ENCODE data around the gene C1RL. TPM values are rescaled to one million over a fixed set of nuclear protein-coding genes. Genes with fewer than 3 reads are reported as not detected.
A peak's percentile ranks its signal among the peaks of the same experiment; 100 is the strongest.

The C1RL gene
- total RNA-seq, 4 donors from 2014 or later = 38.1 to 42.3 (median 40.4) TPM

DNA sequence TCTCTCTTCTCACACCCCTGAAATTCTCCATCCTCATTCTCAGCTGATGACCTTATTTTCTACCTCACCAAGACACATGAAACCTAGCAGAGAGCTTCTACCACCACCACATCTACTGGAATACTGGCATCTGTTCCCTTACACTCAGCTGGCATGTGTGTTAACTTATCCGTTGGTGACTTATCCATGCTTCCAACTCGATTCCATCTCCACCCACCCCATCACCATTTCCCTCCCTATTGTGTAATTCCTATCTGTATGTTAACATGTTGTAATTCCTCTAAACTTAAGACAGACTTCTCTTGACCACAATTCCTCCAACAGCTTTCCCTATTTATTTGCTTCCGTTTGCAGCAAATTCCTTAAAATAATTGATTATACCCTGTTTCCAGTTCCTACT, 33.1 kb downstream of the C1RL start:
- 44 to 46% methylated on average over 3 of the region's 3 CpGs for WGBS, 2 donors
- TF ChIP-seq CTCF (IDR thresholded peaks at IDR 0.05) (no peak), POLR2A (IDR thresholded peaks at IDR 0.05) (no peak)
- no peak overlapping the region for H3K4me3 ChIP-seq (ENCODE audit: low read depth, poor library complexity, severe bottlenecking)
- intact Hi-C loops (cut with DNase I; ENCODE audit: low total_unique reads) = no loop called here
- DNase-seq (ENCODE audit: low spot score in 2 of 2) = peak in 1 of 2 donors; percentile 50

DNA sequence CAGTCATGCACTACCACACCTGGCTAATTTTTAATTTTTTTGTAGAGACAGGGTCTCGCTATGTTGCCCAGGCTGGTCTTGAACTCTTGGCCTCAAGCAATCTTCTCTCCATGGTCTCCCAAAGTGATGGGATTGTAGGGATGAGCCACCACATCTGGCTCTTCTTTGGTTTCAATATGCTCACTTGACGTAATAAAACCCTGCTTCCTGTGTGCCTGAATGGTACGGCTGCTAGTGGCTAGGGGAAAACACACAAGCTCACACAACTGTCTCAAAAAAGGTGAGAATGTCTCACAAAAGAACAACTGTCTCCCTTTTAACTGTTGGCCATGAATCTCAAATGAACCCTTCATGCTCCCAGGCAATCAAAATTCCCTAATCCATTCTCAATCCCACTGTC, 33.5 kb downstream of the C1RL start:
- TF ChIP-seq POLR2A (IDR thresholded peaks at IDR 0.05) = no peak
- no peak for TF ChIP-seq CTCF (IDR thresholded peaks at IDR 0.05)
- no peak overlapping the region for H3K4me3 ChIP-seq (ENCODE audit: low read depth, poor library complexity, severe bottlenecking)
- intact Hi-C loops (cut with DNase I; ENCODE audit: low total_unique reads) = no loop called here
- WGBS, 2 donors = 82 to 93% methylated on average over 3 of the region's 3 CpGs
- peak in 1 of 2 donors; percentile 34 for DNase-seq (ENCODE audit: low spot score in 2 of 2)

DNA sequence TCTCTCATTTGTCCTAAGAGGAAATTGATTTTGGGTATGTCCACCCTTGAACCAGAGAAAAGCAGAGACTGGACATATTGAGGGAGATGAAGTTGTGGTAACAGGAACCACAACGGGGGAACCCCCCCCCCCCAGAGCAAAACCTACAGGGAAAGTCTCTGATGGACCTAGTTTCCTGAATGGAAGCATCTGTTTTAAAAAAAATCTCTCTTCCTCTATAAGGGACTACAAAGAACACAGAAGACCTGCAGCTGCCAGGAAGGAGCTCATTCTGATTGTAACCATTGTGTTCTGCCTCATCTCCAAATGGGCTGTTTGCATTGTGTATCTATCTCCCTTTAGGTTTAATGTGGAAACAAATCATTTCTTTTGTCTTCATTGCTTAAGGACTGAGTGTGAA, 35.1 kb downstream of the C1RL start:
- intact Hi-C loops (cut with DNase I; ENCODE audit: low total_unique reads) = no loop called here
- no peak for TF ChIP-seq CTCF (IDR thresholded peaks at IDR 0.05)
- no peak for TF ChIP-seq POLR2A (IDR thresholded peaks at IDR 0.05)
- DNase-seq (ENCODE audit: low spot score in 2 of 2) = peak in 1 of 2 donors; percentile 28
- no peak overlapping the region for H3K4me3 ChIP-seq (ENCODE audit: low read depth, poor library complexity, severe bottlenecking)
- 44% methylated on average over 1 of the region's 1 CpG for WGBS, 2 donors

- intact Hi-C loops (cut with DNase I; ENCODE audit: low total_unique reads) = no loop called here
- peak in 1 of 2 donors; percentile 39 for DNase-seq (ENCODE audit: low spot score in 2 of 2)
- TF ChIP-seq CTCF (IDR thresholded peaks at IDR 0.05) = no peak
- TF ChIP-seq POLR2A (IDR thresholded peaks at IDR 0.05) = no peak
- no peak overlapping the region for H3K4me3 ChIP-seq (ENCODE audit: low read depth, poor library complexity, severe bottlenecking)
- 89 to 90% methylated on average over 6 of the region's 6 CpGs for WGBS, 2 donors
Measured at GRCh38 chr12:7072554-7072953, 36.5 kb downstream of the C1RL start.

GRCh38 chr12:7072035-7072434, 37.0 kb downstream of the C1RL start:
- TF ChIP-seq CTCF (IDR thresholded peaks at IDR 0.05) (no peak), POLR2A (IDR thresholded peaks at IDR 0.05) (no peak)
- intact Hi-C loops (cut with DNase I; ENCODE audit: low total_unique reads) = no loop called here
- no peak overlapping the region for H3K4me3 ChIP-seq (ENCODE audit: low read depth, poor library complexity, severe bottlenecking)
- no peak for DNase-seq (ENCODE audit: low spot score in 2 of 2)
- 87% methylated on average over 6 of the region's 6 CpGs for WGBS, 2 donors

GRCh38 chr12:7069386-7069785, 39.6 kb downstream of the C1RL start:
- intact Hi-C loops (cut with DNase I; ENCODE audit: low total_unique reads) = no loop called here
- TF ChIP-seq CTCF (IDR thresholded peaks at IDR 0.05) = no peak
- no peak overlapping the region for H3K4me3 ChIP-seq (ENCODE audit: low read depth, poor library complexity, severe bottlenecking)
- 85 to 91% methylated on average over 6 of the region's 6 CpGs for WGBS, 2 donors
- DNase-seq (ENCODE audit: low spot score in 2 of 2) = peak in 1 of 2 donors; percentile 73
